Colonic mucosa (tissue), 4 donors: ENCODE measurements around the gene PATL2. TPM values are rescaled to one million over a fixed set of nuclear protein-coding genes. Genes with fewer than 3 reads are reported as not detected.
"Not testable (repeated sequence)": the region's sequence is repeated elsewhere in the genome, so short reads cannot be mapped to it uniquely, and the experiment has no call there.

Experiments
- DNase-seq: peaks from one replicate; pipeline ENCODE4 v3.0.0-alpha.2; 2020
- H3K27ac ChIP-seq: fragments of 200-600 bp; one replicate; pipeline ENCODE4 v1.8.0; 2021
- H3K27me3 ChIP-seq: fragments of 200-600 bp; one replicate; pipeline ENCODE4 v1.8.0; 2021
- H3K36me3 ChIP-seq: fragments of 200-600 bp; one replicate; pipeline ENCODE4 v1.8.0; 2021
- H3K4me1 ChIP-seq: fragments of 200-600 bp; one replicate; pipeline ENCODE4 v1.8.0; 2021; ENCODE audit warnings: mild to moderate bottlenecking
- H3K4me3 ChIP-seq: fragments of 200-600 bp; one replicate; pipeline ENCODE4 v1.8.0; 2021
- H3K9ac ChIP-seq, 2 donors: one replicate each; pipeline ENCODE4 v1.7.0; 2013; ENCODE audit warnings: control low read depth in 2 of 2, low read depth in 2 of 2, low read length in 2 of 2
- H3K9me3 ChIP-seq: fragments of 200-600 bp; one replicate; pipeline ENCODE4 v1.8.0; 2021
- intact Hi-C: fragments of 100-400 bp; cut with DNase I; formaldehyde crosslinking; loops from one replicate; pipeline ENCODE4 v1.14.1; 2022
- total RNA-seq, 2 donors: library from RNA; stranded (reverse); fragmentation: NEBNext Ultra II Directional in 1 of 2; extraction: Animal tissue kit (Norgen Biotek cat#: 25700) in 1 of 2; gene quantifications; one replicate each; pipeline ENCODE4 v1.2.1, GENCODE V29; 2021
- TF ChIP-seq, protein P1 (sequence below): fragments of 200-600 bp; IDR thresholded peaks from one replicate; pipeline ENCODE4 v1.8.0; 2022; ENCODE audit warnings: antibody characterized with exemption, mild to moderate bottlenecking
- donor health status: healthy.
- donor health status: DM: no; HTN: no; CAD: no.
- donor health status: DM: no; HTN: no; CAD: no.

The PATL2 gene
- total RNA-seq, result 1 to 10 TPM; 1.2 to 2.6 TPM

- peak within 1 kb of the TSS; percentile 99 for H3K27ac ChIP-seq
- peaks cover 11% of the 10 kb centered on the region for H3K36me3 ChIP-seq
- H3K4me1 ChIP-seq, result peaks cover 9% of the 10 kb centered on the region
- intact Hi-C loops, result loop anchor here (10.0 kb wide), 1 partner anchor 916 kb away; the partner anchor contains the start of gene SERF2
- DNase-seq, result peak; percentile 98
- no peaks in the 10 kb centered on the region for H3K27me3 ChIP-seq
- H3K9ac ChIP-seq, result peak within 1 kb of the TSS; percentile 100
- TF ChIP-seq, protein P1, sequence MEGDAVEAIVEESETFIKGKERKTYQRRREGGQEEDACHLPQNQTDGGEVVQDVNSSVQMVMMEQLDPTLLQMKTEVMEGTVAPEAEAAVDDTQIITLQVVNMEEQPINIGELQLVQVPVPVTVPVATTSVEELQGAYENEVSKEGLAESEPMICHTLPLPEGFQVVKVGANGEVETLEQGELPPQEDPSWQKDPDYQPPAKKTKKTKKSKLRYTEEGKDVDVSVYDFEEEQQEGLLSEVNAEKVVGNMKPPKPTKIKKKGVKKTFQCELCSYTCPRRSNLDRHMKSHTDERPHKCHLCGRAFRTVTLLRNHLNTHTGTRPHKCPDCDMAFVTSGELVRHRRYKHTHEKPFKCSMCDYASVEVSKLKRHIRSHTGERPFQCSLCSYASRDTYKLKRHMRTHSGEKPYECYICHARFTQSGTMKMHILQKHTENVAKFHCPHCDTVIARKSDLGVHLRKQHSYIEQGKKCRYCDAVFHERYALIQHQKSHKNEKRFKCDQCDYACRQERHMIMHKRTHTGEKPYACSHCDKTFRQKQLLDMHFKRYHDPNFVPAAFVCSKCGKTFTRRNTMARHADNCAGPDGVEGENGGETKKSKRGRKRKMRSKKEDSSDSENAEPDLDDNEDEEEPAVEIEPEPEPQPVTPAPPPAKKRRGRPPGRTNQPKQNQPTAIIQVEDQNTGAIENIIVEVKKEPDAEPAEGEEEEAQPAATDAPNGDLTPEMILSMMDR, result no peak
- H3K4me3 ChIP-seq, result peak within 1 kb of the TSS; percentile 74
- H3K9me3 ChIP-seq, result no peaks in the 10 kb centered on the region
Measured at GRCh38 chr15:44711096-44711742, at the start of gene PATL2, which contains the start of gene B2M. Gene PATL2 (minus strand): TSS chr15:44711323. CDS start chr15:44676490, 34,833 bp downstream. Gene B2M (plus strand): TSS chr15:44711517. CDS start chr15:44711547, 30 bp downstream.

GRCh38 chr15:44753345-44753744 is 42.2 kb upstream of the PATL2 start:
- no peak for DNase-seq
- Histone ChIP-seq H3K27ac (no peak overlapping the region), H3K4me1 (no peaks in the 10 kb centered on the region), H3K9me3 (no peaks in the 10 kb centered on the region), H3K9ac (no peak overlapping the region), H3K27me3 (no peaks in the 10 kb centered on the region), H3K4me3 (no peak overlapping the region), H3K36me3 (no peaks in the 10 kb centered on the region)
- TF ChIP-seq, protein P1, result no peak
- intact Hi-C loops, result no loop called here

GRCh38 chr15:44743454-44743853 is 32.3 kb upstream of the PATL2 start:
- intact Hi-C loops, H3K9me3 ChIP-seq, H3K4me3 ChIP-seq, H3K9ac ChIP-seq, H3K4me1 ChIP-seq, H3K27ac ChIP-seq, DNase-seq, H3K36me3 ChIP-seq, H3K27me3 ChIP-seq: not testable (repeated sequence)

GRCh38 chr15:44739222-44739847 is 28.2 kb upstream of the PATL2 start:
- DNase-seq, H3K9me3 ChIP-seq, H3K36me3 ChIP-seq, H3K4me3 ChIP-seq, H3K4me1 ChIP-seq, H3K9ac ChIP-seq, H3K27me3 ChIP-seq, H3K27ac ChIP-seq: not testable (repeated sequence)
- intact Hi-C loops, result loop anchor here (2.0 to 10.0 kb wide), 2 partner anchors 77 to 165 kb away; partner anchors contain the start of gene SPG11

GRCh38 chr15:44738340-44738984 is 27.3 kb upstream of the PATL2 start:
- intact Hi-C loops, result loop anchor here (2.0 to 10.0 kb wide), 2 partner anchors 76 to 164 kb away; partner anchors contain the start of gene SPG11

More at GRCh38 chr15:44738340-44738984, 27.3 kb upstream of the PATL2 start:
- no peaks in the 10 kb centered on the region for H3K9me3 ChIP-seq
- no peaks in the 10 kb centered on the region for H3K36me3 ChIP-seq
- no peaks in the 10 kb centered on the region for H3K4me1 ChIP-seq
- H3K27me3 ChIP-seq, result no peaks in the 10 kb centered on the region
- H3K9ac ChIP-seq, result no peak overlapping the region
- no peak overlapping the region for H3K27ac ChIP-seq
- DNase-seq, result no peak
- no peak overlapping the region for H3K4me3 ChIP-seq
- TF ChIP-seq, protein P1, result peak; percentile 58
